GM21447 (cell line): ENCODE measurements around the gene HOXD12.

Experiments
- ATAC-seq: cut with Tn5 transposase; IDR thresholded peaks from one replicate; pipeline ENCODE4 v1.9.1; 2021; ENCODE audit not compliant: unreplicated experiment

Gene HOXD12

GRCh38 chr2:176105078-176105729 is 5.6 kb downstream of the HOXD12 start:
- no peak for ATAC-seq

GRCh38 chr2:176105730-176106580 is 6.4 kb downstream of the HOXD12 start:
- ATAC-seq: no peak

- no peak for ATAC-seq
These were observed 7.3 kb downstream of the HOXD12 start, which contains the start of gene HOXD11 for GRCh38 chr2:176106581-176107539. TSS of gene HOXD11 (plus strand) at chr2:176107280. CDS start at chr2:176107356, 76 bp downstream.

- no peak for ATAC-seq
These were observed 8.2 kb downstream of the HOXD12 start for GRCh38 chr2:176107731-176108181.

GRCh38 chr2:176109192-176109901 is 9.8 kb downstream of the HOXD12 start:
- no peak for ATAC-seq

- no peak for ATAC-seq
These were observed 10.4 kb downstream of the HOXD12 start for GRCh38 chr2:176109946-176110345.

- no peak for ATAC-seq
These were observed 11.1 kb downstream of the HOXD12 start for GRCh38 chr2:176110415-176111308.

- no peak for ATAC-seq
These were observed 11.7 kb downstream of the HOXD12 start for GRCh38 chr2:176111309-176111663.

- no peak for ATAC-seq
These were observed 12.3 kb downstream of the HOXD12 start for GRCh38 chr2:176111846-176112374.

GRCh38 chr2:176112375-176113302 is 13.0 kb downstream of the HOXD12 start:
- no peak for ATAC-seq

GRCh38 chr2:176114120-176114929 is 14.7 kb downstream of the HOXD12 start:
- ATAC-seq: no peak

GRCh38 chr2:176114930-176115625 is 15.5 kb downstream of the HOXD12 start:
- no peak for ATAC-seq

GRCh38 chr2:176115883-176116813 is 16.6 kb downstream of the HOXD12 start, which contains the start of gene HOXD10:
TSS of gene HOXD10 (plus strand) at chr2:176116778. CDS start at chr2:176116834, 56 bp downstream.
- ATAC-seq: no peak

- ATAC-seq: no peak
These were observed 17.7 kb downstream of the HOXD12 start for GRCh38 chr2:176117162-176117822.

GRCh38 chr2:176117823-176118371 is 18.3 kb downstream of the HOXD12 start:
- no peak for ATAC-seq
